DND-41 (cell line): ENCODE data around the gene ECPAS.

ENCODE experiments used
- CTCF ChIP-seq: IDR thresholded peaks from 2 replicates; pipeline ENCODE4 v1.5.1; 2012; ENCODE audit warnings: borderline replicate concordance, low read length, moderate library complexity, mild to moderate bottlenecking; ENCODE audit not compliant: poor library complexity, severe bottlenecking; ENCODE audit errors: extremely low read depth
- EZH2 ChIP-seq: IDR thresholded peaks from 3 replicates; pipeline ENCODE4 v1.6.1; 2012; ENCODE audit warnings: borderline replicate concordance, low read depth, mild to moderate bottlenecking, moderate library complexity, low read length, inconsistent platforms; ENCODE audit not compliant: severe bottlenecking

- no peak for TF ChIP-seq EZH2
- TF ChIP-seq CTCF: no peak
Measured at GRCh38 chr9:111516061-111516465, 31.9 kb upstream of the ECPAS start.
